Measurements from ENCODE around the gene MTHFSD. TPM values are rescaled to one million over a fixed set of nuclear protein-coding genes. Genes with fewer than 3 reads are reported as not detected.

MTHFSD gene, protein sequence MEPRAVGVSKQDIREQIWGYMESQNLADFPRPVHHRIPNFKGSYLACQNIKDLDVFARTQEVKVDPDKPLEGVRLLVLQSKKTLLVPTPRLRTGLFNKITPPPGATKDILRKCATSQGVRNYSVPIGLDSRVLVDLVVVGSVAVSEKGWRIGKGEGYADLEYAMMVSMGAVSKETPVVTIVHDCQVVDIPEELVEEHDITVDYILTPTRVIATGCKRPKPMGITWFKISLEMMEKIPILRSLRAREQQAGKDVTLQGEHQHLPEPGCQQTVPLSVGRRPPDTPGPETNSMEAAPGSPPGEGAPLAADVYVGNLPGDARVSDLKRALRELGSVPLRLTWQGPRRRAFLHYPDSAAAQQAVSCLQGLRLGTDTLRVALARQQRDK
- 3.4 and 4.7 TPM in 2 replicates for total RNA-seq (2021)
- long read RNA-seq, transcript MTHFSD-203 (8 exons, 1,207 nt): major isoform, 5 of 16 reads
- long read RNA-seq, partial matches to known transcripts: 3 of 16 reads
- long read RNA-seq, other reads (novel, unspliced or antisense): 1 of 16 reads

DNA sequence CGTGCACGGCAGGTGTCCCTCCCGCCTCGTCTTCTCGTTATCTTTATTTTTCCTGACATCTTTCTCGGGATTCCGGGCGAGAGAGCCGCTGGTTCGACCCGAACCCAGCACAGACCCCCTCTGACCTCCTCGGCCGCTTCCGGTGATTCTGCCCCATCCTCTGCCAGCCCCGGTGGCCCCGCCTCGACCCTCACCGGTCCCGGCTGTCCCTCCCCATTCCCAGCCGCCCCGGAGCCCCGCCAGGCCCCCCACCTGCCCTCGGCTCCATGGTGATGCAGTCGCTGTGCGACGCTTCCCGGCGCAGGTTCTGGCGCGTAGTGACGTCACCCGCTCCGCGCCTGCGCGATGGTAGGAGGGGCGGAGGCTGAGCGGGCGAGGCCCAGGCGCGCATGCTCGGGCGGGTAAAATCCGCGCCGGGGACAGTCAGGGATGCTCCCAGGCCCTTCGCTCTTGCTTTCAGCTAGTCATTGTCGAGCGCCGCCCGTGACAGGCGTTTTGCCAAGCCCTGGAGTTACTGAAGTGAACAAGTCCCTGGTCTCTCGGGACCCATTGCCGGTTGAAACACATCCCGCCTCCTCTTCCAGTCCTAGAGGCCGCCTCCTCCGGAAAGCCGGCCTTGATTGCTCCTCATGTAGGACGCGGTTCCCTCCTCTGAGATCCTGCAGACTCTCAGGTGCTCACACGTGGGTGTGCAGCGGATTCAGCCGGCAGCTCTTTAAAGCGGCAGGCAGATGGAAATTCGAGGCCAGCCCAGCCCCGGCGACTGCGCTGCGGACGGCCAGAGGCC lies at the start of gene MTHFSD:
TSS of gene MTHFSD (minus strand) at position 319 of the 787 bp plus-strand sequence. CDS start at position 268, 51 bp downstream.
- peaks cover 0 to 11% of the 10 kb centered on the region in 2 experiments; a peak in 2 of 4 replicates for H3K4me1 Mint-ChIP-seq
- Histone ChIP-seq H3K14ac (ENCODE audit: insufficient read depth, low read length) (peak within 1 kb of the TSS; percentile 88), H2BK15ac (ENCODE audit: low read depth, low read length) (no peak within 1 kb of the TSS), H2AK5ac (ENCODE audit: insufficient read length, low read length) (no peak within 1 kb of the TSS), H3K4me2 (ENCODE audit: insufficient read depth, insufficient read length, low read length) (peak within 1 kb of the TSS; percentile 76), H3T11ph (ENCODE audit: low read length) (no peak within 1 kb of the TSS), H4K91ac (ENCODE audit: insufficient read length, low read depth, low read length) (no peak within 1 kb of the TSS), H2BK12ac (ENCODE audit: insufficient read length, low read depth, low read length) (no peak within 1 kb of the TSS), H3K9ac (ENCODE audit: extremely low read depth, insufficient read length, low read length) (peak within 1 kb of the TSS; percentile 72), H4K20me1 (ENCODE audit: control insufficient read depth, insufficient read depth, insufficient read length) (no peaks in the 10 kb centered on the region), H2BK20ac (ENCODE audit: low read depth, low read length, poor library complexity, severe bottlenecking) (no peak within 1 kb of the TSS), H3K79me2 (ENCODE audit: insufficient read depth, low read length) (no peaks in the 10 kb centered on the region), H3K4ac (ENCODE audit: low read depth, low read length) (no peak within 1 kb of the TSS; the same call in 1 of the 2 replicates), H3K23me2 (ENCODE audit: insufficient read length, low read depth, low read length, poor library complexity, severe bottlenecking) (peaks cover 6% of the 10 kb centered on the region), H2BK5ac (ENCODE audit: insufficient read length, low read length) (no peak within 1 kb of the TSS), H3K18ac (ENCODE audit: insufficient read length, low read depth, low read length) (peak within 1 kb of the TSS; percentile 88), H2BK120ac (ENCODE audit: low read depth, low read length, poor library complexity, severe bottlenecking) (peak within 1 kb of the TSS; percentile 92), H3K79me1 (ENCODE audit: insufficient read depth, low read depth, low read length, poor library complexity, severe bottlenecking) (no peaks in the 10 kb centered on the region), H2AFZ (ENCODE audit: low read length) (no peak within 1 kb of the TSS), H4K8ac (replicated peaks; ENCODE audit: insufficient read length, low read depth, low read length) (no peak within 1 kb of the TSS), H3K4me1 (ENCODE audit: insufficient read depth, low read length) (no peaks in the 10 kb centered on the region), H3K23ac (ENCODE audit: insufficient read length, low read depth, low read length) (no peak within 1 kb of the TSS), H3K27me3 (ENCODE audit: insufficient read depth, low read length) (no peaks in the 10 kb centered on the region), H3K9me3 (ENCODE audit: control insufficient read depth, low read depth, low read length) (no peaks in the 10 kb centered on the region), H3K27ac (ENCODE audit: insufficient read length, low read depth, low read length) (no peak within 1 kb of the TSS), H4K5ac (ENCODE audit: insufficient read length, low read depth, low read length) (peak within 1 kb of the TSS; percentile 31), H3K56ac (ENCODE audit: insufficient read length, low read depth, low read length) (no peak within 1 kb of the TSS)
- no peaks in the 10 kb centered on the region; a peak in 1 of 5 replicates for H3K9me3 Mint-ChIP-seq
- no peaks in the 10 kb centered on the region; the same call in none of the 2 replicates for H3K27me3 Mint-ChIP-seq (ENCODE audit: low read depth)
- H3K36me3 Mint-ChIP-seq (ENCODE audit: insufficient read depth in 1 of 3, low read depth in 3 of 3): no peaks in the 10 kb centered on the region
- peak within 1 kb of the TSS; percentile 83 to 89 for H3K4me3 Mint-ChIP-seq
- peak within 1 kb of the TSS; percentile 68 to 96 (median 95); a peak in 4 of 7 replicates for H3K27ac Mint-ChIP-seq
- no CpG with 5 or more reads among the region's 70 CpGs for WGBS (ENCODE audit: extremely low coverage, insufficient read length, low lambda C conversion rate)
- DNase-seq: peak; percentile 92
- TF ChIP-seq, protein P1, sequence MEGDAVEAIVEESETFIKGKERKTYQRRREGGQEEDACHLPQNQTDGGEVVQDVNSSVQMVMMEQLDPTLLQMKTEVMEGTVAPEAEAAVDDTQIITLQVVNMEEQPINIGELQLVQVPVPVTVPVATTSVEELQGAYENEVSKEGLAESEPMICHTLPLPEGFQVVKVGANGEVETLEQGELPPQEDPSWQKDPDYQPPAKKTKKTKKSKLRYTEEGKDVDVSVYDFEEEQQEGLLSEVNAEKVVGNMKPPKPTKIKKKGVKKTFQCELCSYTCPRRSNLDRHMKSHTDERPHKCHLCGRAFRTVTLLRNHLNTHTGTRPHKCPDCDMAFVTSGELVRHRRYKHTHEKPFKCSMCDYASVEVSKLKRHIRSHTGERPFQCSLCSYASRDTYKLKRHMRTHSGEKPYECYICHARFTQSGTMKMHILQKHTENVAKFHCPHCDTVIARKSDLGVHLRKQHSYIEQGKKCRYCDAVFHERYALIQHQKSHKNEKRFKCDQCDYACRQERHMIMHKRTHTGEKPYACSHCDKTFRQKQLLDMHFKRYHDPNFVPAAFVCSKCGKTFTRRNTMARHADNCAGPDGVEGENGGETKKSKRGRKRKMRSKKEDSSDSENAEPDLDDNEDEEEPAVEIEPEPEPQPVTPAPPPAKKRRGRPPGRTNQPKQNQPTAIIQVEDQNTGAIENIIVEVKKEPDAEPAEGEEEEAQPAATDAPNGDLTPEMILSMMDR (conservative IDR thresholded peaks at IDR 0.05): no peak
